Colon (tissue), 2 donors: Measurements from ENCODE around the gene RPP30.

Source experiments
- FAIRE-seq: peaks from 2 replicates; lab custom pipeline; 2012; peaks lifted over from hg19 to GRCh38; lab: Jason Lieb, UNC
- donor health status: control.
- donor health status: control.

RPP30 gene

GRCh38 chr10:90871766-90872647 lies at the start of gene RPP30:
TSS of gene RPP30 (plus strand) at chr10:90871974. CDS start at chr10:90871987, 13 bp downstream.
- FAIRE-seq = no peak

GRCh38 chr10:90822508-90822907 lies 49.3 kb upstream of the RPP30 start:
- FAIRE-seq = no peak

- no peak for FAIRE-seq
These were observed 39.7 kb upstream of the RPP30 start for GRCh38 chr10:90832111-90832510.

GRCh38 chr10:90834326-90834725 lies 37.4 kb upstream of the RPP30 start:
- no peak for FAIRE-seq

- FAIRE-seq = no peak
These were observed 34.3 kb upstream of the RPP30 start for GRCh38 chr10:90837486-90837885.

- FAIRE-seq = no peak
These were observed 29.0 kb upstream of the RPP30 start for GRCh38 chr10:90842725-90843124.

- no peak for FAIRE-seq
These were observed 26.0 kb upstream of the RPP30 start for GRCh38 chr10:90845726-90846125.

GRCh38 chr10:90846746-90847145 lies 25.0 kb upstream of the RPP30 start:
- FAIRE-seq = no peak

- FAIRE-seq = no peak
These were observed 24.3 kb upstream of the RPP30 start for GRCh38 chr10:90847436-90847835.

- FAIRE-seq = peak; percentile 18
These were observed 21.6 kb upstream of the RPP30 start for GRCh38 chr10:90849956-90850749.

GRCh38 chr10:90855126-90855525 lies 16.6 kb upstream of the RPP30 start:
- no peak for FAIRE-seq

GRCh38 chr10:90856261-90856660 lies 15.5 kb upstream of the RPP30 start:
- no peak for FAIRE-seq

- no peak for FAIRE-seq
These were observed 14.7 kb upstream of the RPP30 start for GRCh38 chr10:90856964-90857634.

GRCh38 chr10:90857635-90858460 lies 13.9 kb upstream of the RPP30 start, which contains the start of gene HTR7:
TSS of gene HTR7 (minus strand) at chr10:90858039. CDS start at chr10:90857671, 368 bp downstream.
- no peak for FAIRE-seq

- no peak for FAIRE-seq
These were observed 13.3 kb upstream of the RPP30 start for GRCh38 chr10:90858461-90858968.

- FAIRE-seq = no peak
These were observed 12.4 kb upstream of the RPP30 start for GRCh38 chr10:90859321-90859751.

GRCh38 chr10:90860790-90861189 lies 11.0 kb upstream of the RPP30 start:
- no peak for FAIRE-seq

- no peak for FAIRE-seq
These were observed 8.8 kb upstream of the RPP30 start for GRCh38 chr10:90862908-90863514.

GRCh38 chr10:90865401-90865800 lies 6.4 kb upstream of the RPP30 start:
- FAIRE-seq = no peak

- FAIRE-seq = no peak
These were observed 5.7 kb upstream of the RPP30 start for GRCh38 chr10:90866050-90866598.
